ENCODE measurements around the gene TTC13.
A peak's percentile ranks its signal among the peaks of the same experiment; 100 is the strongest.
"Not testable (repeated sequence)": the region's sequence is repeated elsewhere in the genome, so short reads cannot be mapped to it uniquely, and the experiment has no call there.

Gene TTC13

GRCh38 chr1:230978491-230979388 lies at the start of gene TTC13, which contains the start of gene ARV1:
TTC13 (minus strand) TSS chr1:230978861; CDS start chr1:230978830, 31 bp downstream.
ARV1 (plus strand) TSS chr1:230979094; CDS start chr1:230979106, 12 bp downstream.
- peak; percentile 96 for DNase-seq

- DNase-seq, result no peak
Observed at GRCh38 chr1:231027971-231028370, 49.3 kb upstream of the TTC13 start.

GRCh38 chr1:231027136-231027925 lies 48.7 kb upstream of the TTC13 start:
- no peak for DNase-seq

- no peak for DNase-seq
Observed at GRCh38 chr1:231026576-231026975, 47.9 kb upstream of the TTC13 start.

- no peak for DNase-seq
Observed at GRCh38 chr1:231023150-231023549, 44.5 kb upstream of the TTC13 start.

- not testable (repeated sequence) for DNase-seq
Observed at GRCh38 chr1:231022543-231022942, 43.9 kb upstream of the TTC13 start.

- no peak for DNase-seq
Observed at GRCh38 chr1:231021540-231022031, 42.9 kb upstream of the TTC13 start.

GRCh38 chr1:231020816-231021215 lies 42.2 kb upstream of the TTC13 start:
- DNase-seq, result no peak

GRCh38 chr1:231020139-231020601 lies 41.5 kb upstream of the TTC13 start:
- no peak for DNase-seq

- no peak for DNase-seq
Observed at GRCh38 chr1:231019711-231020110, 41.0 kb upstream of the TTC13 start.

GRCh38 chr1:231016966-231017365 lies 38.3 kb upstream of the TTC13 start:
- DNase-seq, result no peak

- no peak for DNase-seq
Observed at GRCh38 chr1:231016234-231016633, 37.6 kb upstream of the TTC13 start.

GRCh38 chr1:231013391-231014015 lies 34.8 kb upstream of the TTC13 start:
- no peak for DNase-seq

- DNase-seq, result no peak
Observed at GRCh38 chr1:231011963-231012362, 33.3 kb upstream of the TTC13 start.

- no peak for DNase-seq
Observed at GRCh38 chr1:231011360-231011759, 32.7 kb upstream of the TTC13 start.

- DNase-seq, result not testable (repeated sequence)
Observed at GRCh38 chr1:231007535-231007934, 28.9 kb upstream of the TTC13 start.

GRCh38 chr1:231001892-231002291 lies 23.2 kb upstream of the TTC13 start:
- no peak for DNase-seq

- no peak for DNase-seq
Observed at GRCh38 chr1:231000639-231001038, 22.0 kb upstream of the TTC13 start.

- no peak for DNase-seq
Observed at GRCh38 chr1:231000201-231000600, 21.5 kb upstream of the TTC13 start.

- DNase-seq, result no peak
Observed at GRCh38 chr1:230994860-230995259, 16.2 kb upstream of the TTC13 start.

GRCh38 chr1:230992100-230992774 lies 13.6 kb upstream of the TTC13 start:
- DNase-seq, result no peak

- DNase-seq, result no peak
Observed at GRCh38 chr1:230987448-230987847, 8.8 kb upstream of the TTC13 start.
